Measurements from ENCODE around the gene CA5B. TPM values are rescaled to one million over a fixed set of nuclear protein-coding genes. Genes with fewer than 3 reads are reported as not detected.
"Not testable (repeated sequence)": the region's sequence is repeated elsewhere in the genome, so short reads cannot be mapped to it uniquely, and the experiment has no call there.

CA5B gene
- total RNA-seq, 2 experiments from 2014 or later: 23.0 to 24.4 TPM

GRCh38 chrX:15724911-15725310, 13.2 kb upstream of the CA5B start:
- no peaks in the 10 kb centered on the region for H3K4me1 Mint-ChIP-seq
- H3K36me3 Mint-ChIP-seq (ENCODE audit: low read depth): no peaks in the 10 kb centered on the region
- DNase-seq: no peak
- H3K27me3 Mint-ChIP-seq: no peaks in the 10 kb centered on the region
- H3K27ac Mint-ChIP-seq: no peak overlapping the region
- H3K4me3 Mint-ChIP-seq: no peak overlapping the region
- CTCF ChIA-PET: no interaction called here
- POLR2A ChIA-PET: no interaction called here
- H3K9me3 Mint-ChIP-seq: no peaks in the 10 kb centered on the region

GRCh38 chrX:15731368-15731767, 6.7 kb upstream of the CA5B start:
- H3K9me3 Mint-ChIP-seq; H3K36me3 Mint-ChIP-seq (ENCODE audit: low read depth); DNase-seq; POLR2A ChIA-PET; H3K4me3 Mint-ChIP-seq; H3K27me3 Mint-ChIP-seq; H3K4me1 Mint-ChIP-seq; H3K27ac Mint-ChIP-seq: not testable (repeated sequence)
- CTCF ChIA-PET: interaction anchor here (1.1 kb wide), 1 partner anchor 14 kb away, joined by 3 read pairs; no protein-coding TSS in a partner anchor

GRCh38 chrX:15737190-15737958, 696 bp upstream of the CA5B start:
- Mint-ChIP-seq H3K27ac (peak overlapping the region; percentile 87), H3K36me3 (ENCODE audit: low read depth) (peaks cover 7% of the 10 kb centered on the region), H3K27me3 (no peaks in the 10 kb centered on the region), H3K4me3 (peak overlapping the region; percentile 85), H3K9me3 (no peaks in the 10 kb centered on the region), H3K4me1 (peaks cover 29% of the 10 kb centered on the region)
- POLR2A ChIA-PET: interaction anchor here (1.0 kb wide), 1 partner anchor 52 kb away, joined by 3 read pairs; no protein-coding TSS in a partner anchor
- CTCF ChIA-PET: interaction anchor here (0.7 to 1.6 kb wide), 6 partner anchors 11 to 246 kb away, joined by 3 to 9 read pairs (median 4); no protein-coding TSS in a partner anchor
- no peak for DNase-seq

- Mint-ChIP-seq H3K4me1 (peaks cover 39% of the 10 kb centered on the region), H3K27ac (no peak overlapping the region), H3K36me3 (ENCODE audit: low read depth) (peaks cover 19% of the 10 kb centered on the region), H3K27me3 (no peaks in the 10 kb centered on the region), H3K9me3 (no peaks in the 10 kb centered on the region), H3K4me3 (no peak overlapping the region)
- ChIA-PET CTCF (interaction anchor here (0.6 to 2.8 kb wide), 2 partner anchors 13 to 57 kb away, joined by 3 to 9 read pairs; no protein-coding TSS in a partner anchor), POLR2A (no interaction called here)
- DNase-seq: no peak
Observed at GRCh38 chrX:15739886-15740285, 1.8 kb downstream of the CA5B start.

- Mint-ChIP-seq H3K4me1 (peaks cover 43% of the 10 kb centered on the region), H3K9me3 (no peaks in the 10 kb centered on the region), H3K36me3 (ENCODE audit: low read depth) (peaks cover 39% of the 10 kb centered on the region), H3K27ac (no peak overlapping the region), H3K27me3 (no peaks in the 10 kb centered on the region), H3K4me3 (no peak overlapping the region)
- no peak for DNase-seq
- ChIA-PET CTCF (no interaction called here), POLR2A (no interaction called here)
Observed at GRCh38 chrX:15744181-15744867, 6.3 kb downstream of the CA5B start.

GRCh38 chrX:15745179-15745578, 7.1 kb downstream of the CA5B start:
- Mint-ChIP-seq H3K27me3 (no peaks in the 10 kb centered on the region), H3K9me3 (no peaks in the 10 kb centered on the region), H3K4me1 (peaks cover 43% of the 10 kb centered on the region)

GRCh38 chrX:15746651-15747050, 8.6 kb downstream of the CA5B start:
- Mint-ChIP-seq H3K27ac (peak overlapping the region; percentile 5), H3K36me3 (ENCODE audit: low read depth) (peaks cover 48% of the 10 kb centered on the region), H3K4me1 (peaks cover 53% of the 10 kb centered on the region)
- CTCF ChIA-PET, H3K4me3 Mint-ChIP-seq, H3K9me3 Mint-ChIP-seq, POLR2A ChIA-PET, DNase-seq, H3K27me3 Mint-ChIP-seq: not testable (repeated sequence)

More at GRCh38 chrX:15745179-15745578, 7.1 kb downstream of the CA5B start:
- peaks cover 45% of the 10 kb centered on the region for H3K36me3 Mint-ChIP-seq (ENCODE audit: low read depth)
- no peak overlapping the region for H3K27ac Mint-ChIP-seq
- H3K4me3 Mint-ChIP-seq: no peak overlapping the region
- no peak for DNase-seq
- POLR2A ChIA-PET: no interaction called here
- CTCF ChIA-PET: interaction anchor here (1.0 to 1.1 kb wide), 2 partner anchors 14 to 26 kb away, joined by 3 read pairs; no protein-coding TSS in a partner anchor

- POLR2A ChIA-PET: no interaction called here
- no peak overlapping the region for H3K27ac Mint-ChIP-seq
- H3K27me3 Mint-ChIP-seq: no peaks in the 10 kb centered on the region
- no peak for DNase-seq
- no peak overlapping the region for H3K4me3 Mint-ChIP-seq
- H3K9me3 Mint-ChIP-seq: no peaks in the 10 kb centered on the region
- peaks cover 59% of the 10 kb centered on the region for H3K4me1 Mint-ChIP-seq
- CTCF ChIA-PET: interaction anchor here (1.2 kb wide), 1 partner anchor 14 kb away, joined by 3 read pairs; no protein-coding TSS in a partner anchor
- H3K36me3 Mint-ChIP-seq (ENCODE audit: low read depth): peaks cover 45% of the 10 kb centered on the region
Observed at GRCh38 chrX:15747626-15748173, 9.6 kb downstream of the CA5B start.

GRCh38 chrX:15748841-15749240, 10.8 kb downstream of the CA5B start:
- no peak for DNase-seq
- Mint-ChIP-seq H3K36me3 (ENCODE audit: low read depth) (peaks cover 43% of the 10 kb centered on the region), H3K9me3 (no peaks in the 10 kb centered on the region), H3K4me1 (peaks cover 59% of the 10 kb centered on the region), H3K27me3 (no peaks in the 10 kb centered on the region), H3K4me3 (no peak overlapping the region), H3K27ac (peak overlapping the region; percentile 93)
- ChIA-PET POLR2A (no interaction called here), CTCF (interaction anchor here (0.7 to 1.5 kb wide), 2 partner anchors 11 to 67 kb away, joined by 4 to 9 read pairs; partner anchors contain the start of gene CA5B)

- Mint-ChIP-seq H3K4me1 (peaks cover 61% of the 10 kb centered on the region), H3K9me3 (no peaks in the 10 kb centered on the region), H3K36me3 (ENCODE audit: low read depth) (peaks cover 39% of the 10 kb centered on the region), H3K27me3 (no peaks in the 10 kb centered on the region), H3K27ac (peak overlapping the region; percentile 93), H3K4me3 (peak overlapping the region; percentile 65)
- DNase-seq: peak; percentile 49
- ChIA-PET CTCF (interaction anchor here (0.7 to 1.5 kb wide), 3 partner anchors 12 to 66 kb away, joined by 4 to 9 read pairs (median 6); partner anchors contain the start of gene CA5B), POLR2A (interaction anchor here (1.0 kb wide), 1 partner anchor 75 kb away, joined by 3 read pairs; no protein-coding TSS in a partner anchor)
Observed at GRCh38 chrX:15749642-15750610, 11.9 kb downstream of the CA5B start.

GRCh38 chrX:15750611-15751154, 12.6 kb downstream of the CA5B start:
- H3K4me3 Mint-ChIP-seq: peak overlapping the region; percentile 65
- H3K9me3 Mint-ChIP-seq: no peaks in the 10 kb centered on the region
- POLR2A ChIA-PET: interaction anchor here (1.0 kb wide), 1 partner anchor 76 kb away, joined by 3 read pairs; no protein-coding TSS in a partner anchor
- H3K27me3 Mint-ChIP-seq: no peaks in the 10 kb centered on the region
- peaks cover 61% of the 10 kb centered on the region for H3K4me1 Mint-ChIP-seq
- CTCF ChIA-PET: interaction anchor here (1.3 kb wide), 1 partner anchor 12 kb away, joined by 6 read pairs; the partner anchor contains the start of gene CA5B
- DNase-seq: peak; percentile 15
- H3K36me3 Mint-ChIP-seq (ENCODE audit: low read depth): peaks cover 39% of the 10 kb centered on the region
- peak overlapping the region; percentile 93 for H3K27ac Mint-ChIP-seq
